PC-9 (cell line): ENCODE results near the gene PLEKHH3.

ENCODE experiments used
- CTCF ChIP-seq: fragments of 200-600 bp; sonication (generic); conservative IDR thresholded peaks from 2 replicates; pipeline ENCODE4 v1.6.1; 2017; ENCODE audit warnings: mixed run types, antibody characterized with exemption, mild to moderate bottlenecking, moderate library complexity
- EZH2 ChIP-seq: fragments of 200-600 bp; sonication (generic); IDR thresholded peaks from 2 replicates; pipeline ENCODE4 v1.8.0; 2017; ENCODE audit warnings: antibody characterized with exemption, low read depth

GRCh38 chr17:42677921-42678781 lies 1.4 kb upstream of the PLEKHH3 start:
- TF ChIP-seq EZH2 = no peak
- TF ChIP-seq CTCF = no peak
